Panc1 (cell line): ENCODE measurements around the gene IPO4. TPM values are rescaled to one million over a fixed set of nuclear protein-coding genes. Genes with fewer than 3 reads are reported as not detected.

Experiments used
- ATAC-seq: fragments of 200-7000 bp; cut with Tn5 transposase; 2 replicates; pipeline ENCODE4 v1.9.1; 2020; ENCODE audit warnings: mild to moderate bottlenecking, moderate library complexity
- BruUV-seq: library from RNA; stranded (reverse); fragments of 400-500 nt; replicated peaks from 2 replicates; lab custom pipeline; 2021; lab: Mats Ljungman, UMichigan
- CTCF ChIA-PET: fragments of 300-600 bp; sonication (Branson Sonifier 250); formaldehyde crosslinking; loops from one replicate; lab custom pipeline; 2022; ENCODE audit warnings: antibody characterized with exemption; lab: Charles Lee
- POLR2A ChIA-PET: fragments of 300-600 bp; sonication (Branson Sonifier 250); formaldehyde crosslinking; loops from one replicate; lab custom pipeline; 2022; ENCODE audit warnings: antibody characterized with exemption; lab: Charles Lee
- DNase-seq: peaks from one replicate; pipeline ENCODE4 v3.0.0-alpha.2; 2010; ENCODE audit warnings: low read depth, low spot score
- H3K27ac ChIP-seq: 2 replicates; pipeline ENCODE4 v1.5.1; 2011; ENCODE audit warnings: mild to moderate bottlenecking, low read length, inconsistent platforms
- H3K27me3 ChIP-seq: fragments of 200-500 bp; sonication (Bioruptor generic); 2 replicates; pipeline ENCODE4 v1.6.0; 2014; ENCODE audit warnings: low read length, inconsistent platforms; ENCODE audit not compliant: control insufficient read depth, insufficient read depth
- H3K36me3 ChIP-seq: fragments of 200-500 bp; sonication (Bioruptor generic); 2 replicates; pipeline ENCODE4 v1.5.1; 2014; ENCODE audit warnings: inconsistent platforms, mild to moderate bottlenecking, low read length, moderate library complexity; ENCODE audit not compliant: control insufficient read depth, insufficient read depth
- H3K4me1 ChIP-seq: 2 replicates; pipeline ENCODE4 v1.5.1; 2011; ENCODE audit warnings: inconsistent platforms, mild to moderate bottlenecking, low read length, moderate library complexity; ENCODE audit not compliant: control insufficient read depth, insufficient read depth
- H3K4me3 ChIP-seq, 2 experiments: 2 replicates each; pipeline ENCODE4 v1.5.1; 2011 to 2012; ENCODE audit warnings: low read depth in 2 of 2, low read length in 2 of 2, mild to moderate bottlenecking in 2 of 2, inconsistent platforms in 1 of 2, moderate library complexity in 1 of 2
- H3K9me3 ChIP-seq: fragments of 200-500 bp; sonication (Bioruptor generic); 2 replicates; pipeline ENCODE4 v1.5.1; 2014; ENCODE audit warnings: low read depth, mild to moderate bottlenecking, inconsistent platforms, low read length, moderate library complexity; ENCODE audit not compliant: control insufficient read depth, insufficient read depth
- CTCF ChIP-seq: fragments of 450-650 bp; IDR thresholded peaks from 2 replicates; pipeline ENCODE4 v1.5.1; 2017; ENCODE audit warnings: mild to moderate bottlenecking
- POLR2AphosphoS5 ChIP-seq: IDR thresholded peaks from 2 replicates; pipeline ENCODE4 v1.6.1; 2012; ENCODE audit warnings: mild to moderate bottlenecking, low read depth, low read length, moderate library complexity
- REST ChIP-seq, 2 experiments: IDR thresholded peaks; 2 replicates each; pipeline ENCODE4 v1.6.1; 2011 to 2012; ENCODE audit warnings: low read depth in 2 of 2, control low read depth in 1 of 2, low read length in 1 of 2, mild to moderate bottlenecking in 1 of 2, moderate library complexity in 1 of 2; ENCODE audit not compliant: insufficient read depth in 1 of 2
- SIN3A ChIP-seq: IDR thresholded peaks from 2 replicates; pipeline ENCODE4 v1.6.1; 2012; ENCODE audit warnings: low read depth, mild to moderate bottlenecking, low read length, moderate library complexity, borderline replicate concordance; ENCODE audit not compliant: insufficient read depth
- TCF7L2 ChIP-seq: IDR thresholded peaks from 2 replicates; pipeline ENCODE4 v1.6.1; 2011; ENCODE audit warnings: mild to moderate bottlenecking, low read depth, low read length, inconsistent platforms
- in situ Hi-C: cut with HindIII; loops from 2 replicates; pipeline ENCODE4 v1.10.0; 2016; ENCODE audit warnings: low sequenced_read_pairs, low pct_unique_long_range_greater_than_20kb
- intact Hi-C: fragments of 100-400 bp; cut with micrococcal nuclease; formaldehyde crosslinking; loops from one replicate; pipeline ENCODE4 v1.10.0; 2022; ENCODE audit not compliant: unreplicated experiment
- total RNA-seq: library from RNA; stranded (reverse); gene quantifications from one replicate; pipeline ENCODE4 v1.2.1, GENCODE V29; 2021; ENCODE audit not compliant: unreplicated experiment

Gene IPO4
- total RNA-seq, 1 experiment from 2014 or later, result 103 TPM

- no peaks in the 10 kb centered on the region for H3K9me3 ChIP-seq
- H3K4me1 ChIP-seq, result peaks cover 22% of the 10 kb centered on the region
- no peak overlapping the region for H3K4me3 ChIP-seq
- H3K27ac ChIP-seq, result no peak overlapping the region
- POLR2A ChIA-PET, result no interaction called here
- CTCF ChIA-PET, result no interaction called here
- intact Hi-C loops (no loop called here), in situ Hi-C loops (no loop called here)
- DNase-seq (no peak), ATAC-seq (no peak)
- H3K36me3 ChIP-seq, result no peaks in the 10 kb centered on the region; the same call in 1 of the 2 replicates
- H3K27me3 ChIP-seq, result no peaks in the 10 kb centered on the region
- no peak for TF ChIP-seq CTCF
- no peak for TF ChIP-seq TCF7L2
- TF ChIP-seq POLR2AphosphoS5, result no peak
- no peak for TF ChIP-seq SIN3A
- TF ChIP-seq REST (IDR thresholded peaks at IDR 0.05; ENCODE audit: insufficient read depth in 1 of 2, low read depth in 2 of 2, low read length in 1 of 2), result no peak
- no TSS peak for BruUV-seq
Measured at GRCh38 chr14:24133735-24134134, 54.9 kb downstream of the IPO4 start.

- Histone ChIP-seq H3K27ac (no peak overlapping the region), H3K4me3 (no peak overlapping the region), H3K27me3 (no peaks in the 10 kb centered on the region), H3K9me3 (no peaks in the 10 kb centered on the region), H3K36me3 (no peaks in the 10 kb centered on the region; the same call in 1 of the 2 replicates), H3K4me1 (peaks cover 15% of the 10 kb centered on the region)
- intact Hi-C loops (no loop called here), in situ Hi-C loops (no loop called here)
- POLR2A ChIA-PET, result no interaction called here
- CTCF ChIA-PET, result no interaction called here
- BruUV-seq, result no TSS peak
- DNase-seq (no peak), ATAC-seq (no peak)
- TF ChIP-seq TCF7L2, result no peak
Measured at GRCh38 chr14:24132976-24133375, 55.6 kb downstream of the IPO4 start.

- DNase-seq (no peak), ATAC-seq (no peak)
- in situ Hi-C loops (no loop called here), intact Hi-C loops (no loop called here)
- CTCF ChIA-PET, result no interaction called here
- Histone ChIP-seq H3K27me3 (no peaks in the 10 kb centered on the region), H3K4me1 (peaks cover 8% of the 10 kb centered on the region), H3K4me3 (no peak overlapping the region), H3K9me3 (no peaks in the 10 kb centered on the region), H3K27ac (no peak overlapping the region), H3K36me3 (no peaks in the 10 kb centered on the region; the same call in 1 of the 2 replicates)
- TF ChIP-seq CTCF (no peak), TCF7L2 (no peak), REST (IDR thresholded peaks at IDR 0.05; ENCODE audit: insufficient read depth in 1 of 2, low read depth in 2 of 2, low read length in 1 of 2) (no peak), SIN3A (no peak), POLR2AphosphoS5 (no peak)
- no TSS peak for BruUV-seq
- POLR2A ChIA-PET, result no interaction called here
Measured at GRCh38 chr14:24132061-24132685, 56.4 kb downstream of the IPO4 start.
